Activated CD4-positive, alpha-beta T cell treated with anti-CD3 and anti-CD28 coated beads, Interleukin-2, Interleukin-6, amounts not matched to agents 100 ng/mL and 50 ng/mL, durations not matched to agents 16 hours and 8 hours (primary cell): ENCODE measurements around the gene MVB12B.

Source experiments
- DNase-seq: peaks from one replicate; pipeline ENCODE4 v3.0.0-alpha.2; 2020

Gene MVB12B

GRCh38 chr9:126331964-126332748, 5.5 kb downstream of the MVB12B start:
- no peak for DNase-seq

GRCh38 chr9:126334721-126335621, 8.3 kb downstream of the MVB12B start:
- DNase-seq = no peak

DNA sequence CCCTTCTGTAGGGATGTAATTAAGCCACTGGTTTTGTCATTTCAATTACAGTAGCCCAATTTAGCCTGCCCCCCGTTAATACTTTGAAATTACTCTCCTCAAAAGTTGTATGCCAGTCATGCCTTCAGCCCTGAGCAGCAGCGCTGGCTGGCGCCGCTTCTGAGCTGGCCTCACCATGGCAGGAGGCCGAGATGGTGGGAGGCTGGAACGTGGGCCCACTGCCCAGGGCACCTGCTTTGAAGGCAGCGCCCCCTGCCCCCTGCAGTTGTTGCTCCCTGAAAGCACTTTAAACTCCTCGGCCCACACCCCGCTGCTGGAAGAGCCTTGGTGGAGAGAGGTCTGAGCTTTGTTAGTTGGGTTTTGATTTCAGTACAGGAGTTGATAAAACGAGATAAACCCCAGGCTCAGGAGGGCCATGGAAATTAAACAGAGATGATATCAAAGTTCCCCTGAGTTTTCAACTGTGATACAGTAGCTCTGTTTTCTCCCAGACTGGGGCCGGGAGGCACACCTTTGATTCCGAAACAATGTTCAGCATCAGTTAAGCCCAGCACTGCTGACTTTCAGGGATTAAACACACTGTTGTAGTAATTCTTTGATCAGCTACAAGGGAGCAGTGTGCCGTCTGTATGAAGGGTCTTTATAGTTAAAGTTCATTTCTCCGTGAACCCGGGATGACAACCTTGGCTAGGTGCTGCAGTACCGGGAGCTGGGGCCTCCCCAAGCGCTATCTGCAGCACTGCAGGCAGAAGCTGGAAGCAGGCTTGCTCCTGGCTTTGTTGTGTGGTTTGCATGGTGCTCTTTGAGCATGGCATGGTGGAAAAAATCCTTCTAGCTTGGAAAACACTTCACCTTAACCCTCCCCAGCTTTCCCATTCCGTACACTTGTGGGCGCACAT, 9.5 kb downstream of the MVB12B start:
- no peak for DNase-seq

DNA sequence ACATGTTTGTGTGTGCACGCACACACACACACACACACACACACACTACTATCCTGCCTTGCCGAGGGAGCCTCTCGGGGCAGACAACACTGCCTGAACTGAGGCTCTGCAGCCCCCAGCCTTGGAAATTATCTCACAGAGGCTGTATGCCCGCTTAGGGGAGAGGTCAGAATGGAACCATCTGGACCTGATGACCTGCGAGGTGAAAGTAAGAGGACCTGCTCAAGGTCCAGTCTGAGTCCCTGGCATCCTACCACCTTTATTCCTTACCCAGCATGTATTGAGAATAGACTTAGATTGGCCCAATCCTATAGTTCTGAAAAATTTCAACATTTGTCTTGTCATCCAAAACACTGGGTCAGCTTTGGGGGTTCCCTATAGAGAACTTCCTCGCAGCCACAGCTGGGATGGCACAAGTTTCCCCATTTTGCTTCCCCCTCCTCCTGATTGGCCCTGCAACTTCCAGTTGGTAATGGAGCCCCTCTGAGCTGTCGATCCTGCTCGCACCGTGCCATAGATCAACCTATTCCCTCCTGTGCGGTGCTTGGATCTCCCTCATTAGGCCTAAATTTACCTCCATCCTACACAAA, 10.2 kb downstream of the MVB12B start:
- no peak for DNase-seq

- no peak for DNase-seq
Observed at GRCh38 chr9:126337729-126338372, 11.2 kb downstream of the MVB12B start.

- no peak for DNase-seq
Observed at GRCh38 chr9:126338945-126339344, 12.3 kb downstream of the MVB12B start.

DNA sequence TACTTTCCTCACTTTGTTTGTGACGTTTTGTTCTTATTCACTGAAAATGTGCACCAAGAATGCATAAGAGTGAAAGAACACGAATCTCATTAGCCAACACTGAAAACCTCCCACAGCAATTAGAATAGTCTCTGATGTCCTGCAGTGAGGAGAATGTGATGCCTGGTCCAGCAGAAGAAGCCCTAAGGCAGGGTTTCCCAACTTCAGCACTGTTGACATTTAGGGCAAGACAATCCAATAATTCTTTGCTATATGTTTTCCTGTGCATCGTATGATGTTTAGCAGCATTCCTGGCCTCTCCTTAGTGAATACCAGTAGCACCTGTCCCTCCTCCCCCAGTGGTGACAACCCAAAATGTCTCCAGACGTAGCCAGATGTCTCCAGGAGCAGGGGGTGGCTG, 14.8 kb downstream of the MVB12B start:
- DNase-seq = no peak

DNA sequence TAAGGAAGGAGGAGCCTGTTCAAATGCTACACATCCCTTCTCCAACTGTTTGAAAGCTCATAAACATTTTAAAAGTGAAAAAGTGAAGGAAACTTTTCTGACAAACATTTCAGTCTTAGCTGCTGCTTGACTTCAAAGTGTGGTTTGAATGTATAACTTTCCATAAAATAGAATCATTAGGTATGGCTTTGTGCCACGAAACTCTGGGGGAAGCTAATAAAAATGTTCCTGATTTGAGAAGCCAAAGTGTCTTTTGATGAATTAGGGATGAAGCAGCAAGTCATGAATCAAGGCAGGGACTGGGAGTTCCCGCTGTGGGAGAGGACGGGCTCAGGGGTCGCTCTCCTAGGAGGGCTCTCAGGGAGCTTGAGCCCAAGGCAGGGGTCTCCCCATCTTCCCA, 15.3 kb downstream of the MVB12B start:
- DNase-seq = no peak

DNA sequence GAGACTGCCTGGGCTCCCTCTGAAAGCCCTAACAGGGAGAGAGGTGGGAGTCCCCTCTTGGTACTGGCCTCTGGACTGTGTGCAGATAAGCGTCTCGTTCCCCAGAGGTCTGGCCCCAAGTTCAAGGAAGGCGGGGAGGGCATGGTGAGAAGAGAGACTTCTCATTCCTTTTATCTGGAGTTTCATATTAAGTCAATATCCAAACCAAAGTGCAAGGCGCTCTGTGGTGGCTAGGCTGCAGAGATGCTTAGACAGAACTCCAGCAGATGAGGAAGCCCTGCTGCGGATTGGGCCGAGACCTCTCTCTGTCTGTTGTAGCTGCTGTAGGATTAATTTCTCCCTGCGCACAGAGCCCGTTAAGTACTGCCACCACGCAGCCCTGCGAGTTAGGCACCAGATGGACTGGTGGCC, 16.0 kb downstream of the MVB12B start:
- DNase-seq = no peak

DNA sequence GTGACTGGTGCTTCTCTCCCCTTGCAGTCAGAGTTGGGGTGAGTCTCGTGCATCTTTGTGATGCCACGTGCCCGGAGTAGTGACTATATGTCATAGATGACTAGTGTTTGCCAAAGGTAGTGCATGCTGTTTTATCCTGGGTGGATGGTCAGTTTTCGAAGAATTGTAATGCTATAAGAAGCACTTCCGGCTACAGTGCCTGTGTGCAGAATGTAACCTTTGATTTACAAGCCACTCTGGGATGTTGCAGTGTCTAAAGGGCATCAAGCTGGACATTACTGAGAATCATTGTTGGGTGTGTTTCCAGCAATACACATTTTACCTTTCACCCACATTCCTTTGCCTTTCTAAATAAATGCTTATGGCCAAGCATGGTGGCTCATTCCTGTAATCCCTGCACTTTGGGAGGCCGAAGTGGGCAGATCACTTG, 16.7 kb downstream of the MVB12B start:
- no peak for DNase-seq

- no peak for DNase-seq
Observed at GRCh38 chr9:126346031-126346430, 19.4 kb downstream of the MVB12B start.

DNA sequence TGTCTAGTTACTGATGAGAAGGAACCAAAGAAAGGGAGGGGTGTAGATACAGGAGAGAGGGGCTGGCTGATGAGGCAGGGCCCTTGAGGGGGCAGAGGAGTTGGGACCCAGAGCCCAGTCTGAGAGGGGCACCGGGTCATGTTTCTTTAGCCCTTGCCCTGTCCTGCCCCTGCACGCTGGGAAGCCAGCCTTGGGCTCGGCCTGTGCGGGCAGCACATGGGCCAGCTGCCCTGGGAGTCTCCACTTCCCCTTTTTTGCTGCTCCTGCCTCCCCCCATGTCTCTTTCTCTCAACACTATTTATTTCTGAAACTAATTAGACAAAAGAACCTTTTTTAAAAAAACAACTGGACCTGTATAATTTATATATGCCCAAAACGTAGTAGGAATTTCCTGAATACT, 20.5 kb downstream of the MVB12B start:
- DNase-seq = no peak

- no peak for DNase-seq
Observed at GRCh38 chr9:126347911-126348760, 21.5 kb downstream of the MVB12B start.

DNA sequence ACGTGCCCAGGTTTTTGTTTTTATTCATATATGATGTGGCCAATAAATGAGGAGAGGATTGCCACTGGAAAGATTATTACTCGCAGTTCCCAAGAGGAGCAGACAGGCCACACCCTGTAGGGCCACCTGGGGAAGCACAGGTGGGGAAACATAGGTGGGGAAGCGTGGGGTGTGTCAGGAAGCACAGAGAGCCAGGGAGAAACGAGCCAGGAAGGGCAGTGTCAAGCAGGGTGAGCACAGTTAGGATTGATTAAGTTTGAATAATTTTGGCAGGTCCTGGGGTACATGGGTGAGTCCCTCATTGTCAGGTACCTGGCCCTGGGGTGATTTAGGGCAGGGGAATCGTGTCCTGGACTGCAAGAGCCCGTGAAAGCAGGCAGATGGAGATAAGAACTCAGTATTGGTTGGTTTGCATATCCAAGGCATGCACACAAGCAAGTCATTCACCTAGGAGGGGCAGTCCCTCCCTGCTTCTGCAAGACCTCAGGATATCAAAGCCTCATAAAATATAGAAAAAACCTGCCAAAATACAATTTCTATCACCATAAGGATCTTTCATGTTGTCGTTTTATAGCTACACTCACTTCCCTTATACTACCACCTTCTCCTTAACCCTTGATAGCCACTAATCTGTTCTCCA, 22.4 kb downstream of the MVB12B start:
- no peak for DNase-seq

- no peak for DNase-seq
Observed at GRCh38 chr9:126354887-126355770, 28.5 kb downstream of the MVB12B start.

DNA sequence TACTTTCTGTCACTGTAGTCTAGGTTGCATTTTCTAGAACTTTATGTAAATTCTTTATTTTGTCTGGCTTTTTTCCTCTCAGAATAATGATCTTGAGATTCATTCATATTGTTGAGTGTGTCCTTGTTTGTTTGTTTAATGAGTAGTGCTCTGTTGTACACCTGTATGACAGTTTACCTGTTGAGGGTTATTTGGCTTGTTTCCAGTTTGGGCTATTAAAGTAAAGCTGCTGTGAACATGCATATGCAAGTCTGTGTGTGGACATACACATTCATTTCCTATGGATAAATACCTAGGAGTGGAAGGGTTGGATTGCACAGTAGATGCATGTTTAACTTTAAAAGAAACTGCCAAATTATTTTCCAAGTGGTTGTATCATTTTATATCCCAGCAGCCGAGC, 30.4 kb downstream of the MVB12B start:
- no peak for DNase-seq

- DNase-seq = no peak
Observed at GRCh38 chr9:126360073-126360472, 33.4 kb downstream of the MVB12B start.

GRCh38 chr9:126361810-126362238, 35.2 kb downstream of the MVB12B start:
- no peak for DNase-seq

GRCh38 chr9:126363250-126363649, 36.6 kb downstream of the MVB12B start:
- no peak for DNase-seq
